ENCODE data around the gene KLF9.

GRCh38 chr9:70382709-70383605 lies 31.5 kb downstream of the KLF9 start:
- TF ChIP-seq CTCF (IDR thresholded peaks at IDR 0.05) (no peak), POLR2A (IDR thresholded peaks at IDR 0.05) (no peak)
